ENCODE measurements around the gene PKMYT1.

The PKMYT1 gene

DNA sequence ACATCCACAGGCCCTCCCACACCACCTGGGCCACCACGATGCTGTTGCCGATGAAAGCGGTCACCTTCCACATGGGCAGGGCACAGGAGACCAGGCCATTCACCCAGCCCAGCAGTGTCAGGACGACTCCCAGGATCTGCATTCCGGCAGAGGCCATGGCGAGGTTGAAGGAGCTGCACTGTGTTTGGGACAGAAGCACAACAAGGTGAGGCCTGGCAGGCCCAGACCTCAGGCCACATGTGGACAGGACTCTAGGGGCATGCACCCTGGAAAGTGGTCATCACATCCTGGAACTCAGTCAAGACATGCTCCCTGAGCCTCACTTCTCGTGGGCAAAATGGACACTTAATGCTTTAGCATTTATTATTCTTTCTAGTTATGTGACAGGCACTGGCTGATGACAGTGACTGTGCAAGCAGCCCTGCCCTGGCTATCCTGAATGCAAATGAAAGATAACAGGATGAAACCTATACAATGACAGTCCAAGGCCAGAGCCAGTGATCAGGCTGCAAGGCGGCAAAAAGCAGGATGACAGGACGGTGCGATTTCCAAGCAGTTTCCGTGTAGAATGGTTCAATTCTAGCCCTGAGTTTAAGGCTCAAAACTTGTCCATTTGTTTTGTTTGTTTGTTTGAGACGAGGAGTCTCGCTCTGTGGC is 35.7 kb upstream of the PKMYT1 start:
- no peak overlapping the region for H3K4me3 ChIP-seq (ENCODE audit: low read length)
- TF ChIP-seq, protein P1, sequence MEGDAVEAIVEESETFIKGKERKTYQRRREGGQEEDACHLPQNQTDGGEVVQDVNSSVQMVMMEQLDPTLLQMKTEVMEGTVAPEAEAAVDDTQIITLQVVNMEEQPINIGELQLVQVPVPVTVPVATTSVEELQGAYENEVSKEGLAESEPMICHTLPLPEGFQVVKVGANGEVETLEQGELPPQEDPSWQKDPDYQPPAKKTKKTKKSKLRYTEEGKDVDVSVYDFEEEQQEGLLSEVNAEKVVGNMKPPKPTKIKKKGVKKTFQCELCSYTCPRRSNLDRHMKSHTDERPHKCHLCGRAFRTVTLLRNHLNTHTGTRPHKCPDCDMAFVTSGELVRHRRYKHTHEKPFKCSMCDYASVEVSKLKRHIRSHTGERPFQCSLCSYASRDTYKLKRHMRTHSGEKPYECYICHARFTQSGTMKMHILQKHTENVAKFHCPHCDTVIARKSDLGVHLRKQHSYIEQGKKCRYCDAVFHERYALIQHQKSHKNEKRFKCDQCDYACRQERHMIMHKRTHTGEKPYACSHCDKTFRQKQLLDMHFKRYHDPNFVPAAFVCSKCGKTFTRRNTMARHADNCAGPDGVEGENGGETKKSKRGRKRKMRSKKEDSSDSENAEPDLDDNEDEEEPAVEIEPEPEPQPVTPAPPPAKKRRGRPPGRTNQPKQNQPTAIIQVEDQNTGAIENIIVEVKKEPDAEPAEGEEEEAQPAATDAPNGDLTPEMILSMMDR (conservative IDR thresholded peaks at IDR 0.05; ENCODE audit: low read depth, low read length), result no peak
- DNase-seq (ENCODE audit: low read depth), result no peak

GRCh38 chr16:3014971-3015370 is 34.7 kb upstream of the PKMYT1 start:
- no peak overlapping the region for H3K4me3 ChIP-seq (ENCODE audit: low read length)
- TF ChIP-seq, protein P1 (conservative IDR thresholded peaks at IDR 0.05; ENCODE audit: low read depth, low read length), result no peak
- no peak for DNase-seq (ENCODE audit: low read depth)

DNA sequence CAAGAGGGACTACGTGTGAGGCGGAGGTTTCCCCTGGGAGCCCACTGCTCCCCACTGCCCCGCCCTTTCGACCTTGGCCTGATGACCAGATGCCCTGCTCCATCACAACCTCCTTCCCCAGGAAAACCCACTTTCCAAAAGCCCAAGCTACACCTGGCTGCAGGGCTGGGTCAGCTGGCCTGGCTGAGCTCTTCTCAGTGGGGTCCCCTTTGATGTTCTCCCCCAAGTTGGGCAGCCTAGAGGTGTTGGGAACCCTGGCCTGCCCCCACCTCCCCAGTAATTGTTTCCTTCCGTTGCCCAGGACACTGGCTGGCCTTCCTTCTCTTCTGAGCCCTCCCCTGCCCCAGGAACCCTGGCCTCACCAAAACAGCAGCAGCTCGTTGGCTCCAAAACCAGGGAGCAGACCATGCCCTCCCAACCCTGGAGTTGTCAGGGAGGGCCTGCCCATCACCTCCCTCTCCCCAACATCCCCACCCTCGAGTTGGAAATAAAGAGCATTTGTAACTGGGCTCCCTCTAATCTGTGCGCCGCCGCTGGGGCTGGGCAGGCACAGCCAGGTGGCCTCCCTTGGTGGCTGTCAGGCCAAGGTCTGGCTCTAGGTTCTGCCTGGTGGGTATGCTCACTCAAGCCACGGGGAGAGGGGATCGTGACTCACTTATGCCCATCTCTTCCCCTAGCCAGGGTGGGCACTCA is 33.9 kb upstream of the PKMYT1 start:
- H3K4me3 ChIP-seq (ENCODE audit: low read length), result no peak overlapping the region
- TF ChIP-seq, protein P1 (conservative IDR thresholded peaks at IDR 0.05; ENCODE audit: low read depth, low read length), result no peak
- no peak for DNase-seq (ENCODE audit: low read depth)

- TF ChIP-seq, protein P1 (conservative IDR thresholded peaks at IDR 0.05; ENCODE audit: low read depth, low read length), result no peak
- DNase-seq (ENCODE audit: low read depth), result no peak
- H3K4me3 ChIP-seq (ENCODE audit: low read length), result no peak overlapping the region
Measured at GRCh38 chr16:3013491-3013951, 33.3 kb upstream of the PKMYT1 start.

GRCh38 chr16:3012828-3013420 is 32.7 kb upstream of the PKMYT1 start, which contains the start of gene CLDN9:
CLDN9 (plus strand) TSS chr16:3012923; CDS start chr16:3013363, 440 bp downstream.
- TF ChIP-seq, protein P1 (conservative IDR thresholded peaks at IDR 0.05; ENCODE audit: low read depth, low read length), result no peak
- no peak for DNase-seq (ENCODE audit: low read depth)

GRCh38 chr16:3012246-3012645 is 32.0 kb upstream of the PKMYT1 start:
- peak overlapping the region; percentile 3 for H3K4me3 ChIP-seq (ENCODE audit: low read length)
- DNase-seq (ENCODE audit: low read depth), result no peak
- TF ChIP-seq, protein P1 (conservative IDR thresholded peaks at IDR 0.05; ENCODE audit: low read depth, low read length), result no peak

More at GRCh38 chr16:3012828-3013420, 32.7 kb upstream of the PKMYT1 start, which contains the start of gene CLDN9:
- peak within 1 kb of the TSS; percentile 3 for H3K4me3 ChIP-seq (ENCODE audit: low read length)

Measured in retinal pigment epithelial cell (primary cell).